HG03439 (cell line): ENCODE results near the gene PSME1.
"Not testable (repeated sequence)": the region's sequence is repeated elsewhere in the genome, so short reads cannot be mapped to it uniquely, and the experiment has no call there.

ENCODE experiments used
- ATAC-seq: cut with Tn5 transposase; IDR thresholded peaks from one replicate; pipeline ENCODE4 v1.9.1; 2021; ENCODE audit warnings: mild to moderate bottlenecking, moderate library complexity; ENCODE audit not compliant: unreplicated experiment

Gene PSME1

DNA sequence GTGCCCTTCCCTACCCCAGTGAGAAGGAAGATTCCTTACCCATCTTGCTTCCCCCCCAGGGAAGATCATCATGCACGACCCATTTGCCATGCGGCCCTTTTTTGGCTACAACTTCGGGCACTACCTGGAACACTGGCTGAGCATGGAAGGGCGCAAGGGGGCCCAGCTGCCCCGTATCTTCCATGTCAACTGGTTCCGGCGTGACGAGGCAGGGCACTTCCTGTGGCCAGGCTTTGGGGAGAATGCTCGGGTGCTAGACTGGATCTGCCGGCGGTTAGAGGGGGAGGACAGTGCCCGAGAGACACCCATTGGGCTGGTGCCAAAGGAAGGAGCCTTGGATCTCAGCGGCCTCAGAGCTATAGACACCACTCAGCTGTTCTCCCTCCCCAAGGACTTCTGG is 32.5 kb upstream of the PSME1 start:
- no peak for ATAC-seq

DNA sequence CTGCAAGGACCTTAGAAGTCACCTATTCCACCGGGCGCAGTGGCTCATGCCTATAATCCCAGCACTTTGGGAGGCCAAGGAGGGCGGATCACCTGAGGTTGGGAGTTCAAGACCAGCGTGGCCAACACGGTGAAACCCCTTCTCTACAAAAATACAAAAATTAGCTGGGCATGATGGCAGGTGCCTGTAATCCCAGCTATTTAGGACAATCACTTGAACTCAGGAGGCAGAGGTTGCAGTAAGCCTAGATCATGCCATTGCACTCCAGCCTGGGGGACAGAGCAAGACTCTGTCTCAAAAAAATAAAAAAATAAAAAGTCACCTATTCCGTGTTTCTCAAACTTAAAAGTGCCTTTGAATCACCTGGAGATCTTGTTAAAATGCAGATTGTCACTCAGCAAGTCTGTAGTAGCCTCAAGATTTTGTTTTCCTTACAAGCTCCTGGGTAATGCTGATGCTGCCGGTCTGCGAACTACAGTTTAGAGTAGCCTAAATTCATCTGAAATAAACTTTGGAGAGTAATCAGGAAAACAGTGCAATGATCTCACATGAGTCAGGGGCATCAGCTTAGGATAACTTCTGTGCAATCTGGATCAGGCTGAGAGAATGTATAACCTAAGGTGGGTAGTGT is 30.3 kb upstream of the PSME1 start:
- ATAC-seq, result not testable (repeated sequence)

DNA sequence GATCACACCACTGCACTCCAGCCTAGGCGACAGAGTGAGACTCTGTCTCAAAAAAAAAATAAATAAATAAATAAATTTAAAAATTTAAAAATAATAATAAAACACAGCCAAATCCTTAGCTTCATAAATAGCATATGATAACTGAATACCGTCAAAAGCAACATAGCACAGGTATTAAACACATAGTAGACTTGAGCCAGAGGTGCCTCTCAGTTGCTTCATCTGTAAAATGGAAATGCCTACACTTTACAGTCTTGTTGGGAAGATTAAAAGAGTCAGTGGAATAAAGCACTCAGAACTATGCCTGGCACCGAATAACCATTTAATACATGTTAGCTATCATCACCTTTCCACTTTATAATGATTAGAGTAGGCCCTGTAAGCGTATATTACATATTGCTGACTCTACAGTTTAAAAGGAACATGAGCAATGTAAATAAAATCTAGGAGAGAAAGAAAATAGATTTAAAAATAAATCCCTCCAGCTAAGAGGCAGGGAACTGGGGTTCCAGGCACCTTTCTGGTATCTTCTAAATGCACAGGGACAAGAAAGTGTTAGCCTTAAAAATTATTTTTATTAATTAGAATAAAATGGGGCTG is 29.2 kb upstream of the PSME1 start:
- ATAC-seq, result no peak

DNA sequence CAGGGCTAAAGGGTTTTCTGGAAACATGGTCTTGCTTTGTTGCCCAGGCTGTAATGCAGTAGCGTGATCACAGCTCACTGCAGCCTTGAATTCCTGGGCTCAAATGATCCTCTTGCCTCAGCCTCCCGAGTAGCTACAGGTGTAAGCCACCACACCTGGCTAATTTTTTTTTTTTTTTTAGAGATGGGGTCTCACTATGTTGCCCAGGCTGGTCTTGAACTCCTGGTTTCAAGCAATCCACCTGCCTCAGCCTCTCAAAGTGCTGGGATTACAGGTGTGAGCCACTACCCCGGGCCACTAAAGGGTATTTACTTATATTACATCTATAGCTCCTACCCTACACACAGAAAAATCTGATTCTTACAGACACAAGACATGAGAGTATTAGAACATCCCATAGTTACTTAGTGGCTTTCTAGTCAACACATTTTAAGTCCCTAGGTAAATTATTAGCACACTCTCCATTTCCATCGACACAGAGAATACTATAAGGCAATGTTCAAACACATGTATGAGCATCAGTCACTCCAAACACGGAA is 27.6 kb upstream of the PSME1 start:
- no peak for ATAC-seq

DNA sequence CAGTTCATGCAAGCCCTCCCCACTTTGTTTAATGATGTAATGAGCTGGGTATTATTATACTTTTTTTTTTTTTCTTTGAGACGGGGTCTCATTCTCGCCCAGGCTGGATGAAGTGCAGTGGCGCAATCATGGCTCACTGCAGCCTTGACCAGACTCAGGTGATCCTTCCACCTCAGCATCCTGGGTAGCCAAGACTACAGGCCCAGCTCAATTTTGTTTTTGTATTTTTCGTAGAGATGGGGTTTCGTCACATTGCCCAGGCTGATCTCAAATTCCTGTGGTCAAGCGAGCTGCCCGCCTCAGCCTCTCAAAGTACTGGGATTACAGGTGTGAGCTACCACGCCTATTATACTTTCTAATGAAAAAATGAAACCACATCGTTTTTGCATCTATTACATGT is 25.9 kb upstream of the PSME1 start:
- ATAC-seq, result no peak

DNA sequence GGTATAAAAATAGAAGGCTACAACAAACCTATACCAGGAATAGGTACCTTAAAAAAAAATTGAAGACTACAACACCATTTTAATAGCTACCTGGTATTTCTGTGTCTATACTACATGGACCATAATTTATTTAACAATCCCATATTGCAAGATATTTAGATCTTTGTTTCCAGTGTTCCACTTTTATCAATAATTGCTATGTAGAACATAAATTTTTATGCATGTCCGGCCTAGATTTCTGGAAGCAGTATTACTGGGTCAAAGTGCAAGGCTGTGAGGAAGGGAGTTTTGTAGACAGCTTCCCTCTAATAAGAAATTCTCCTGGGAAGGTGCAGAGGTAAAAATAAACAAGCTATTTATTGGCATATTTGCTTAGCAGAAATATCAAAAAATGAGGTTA is 25.5 kb upstream of the PSME1 start:
- no peak for ATAC-seq

DNA sequence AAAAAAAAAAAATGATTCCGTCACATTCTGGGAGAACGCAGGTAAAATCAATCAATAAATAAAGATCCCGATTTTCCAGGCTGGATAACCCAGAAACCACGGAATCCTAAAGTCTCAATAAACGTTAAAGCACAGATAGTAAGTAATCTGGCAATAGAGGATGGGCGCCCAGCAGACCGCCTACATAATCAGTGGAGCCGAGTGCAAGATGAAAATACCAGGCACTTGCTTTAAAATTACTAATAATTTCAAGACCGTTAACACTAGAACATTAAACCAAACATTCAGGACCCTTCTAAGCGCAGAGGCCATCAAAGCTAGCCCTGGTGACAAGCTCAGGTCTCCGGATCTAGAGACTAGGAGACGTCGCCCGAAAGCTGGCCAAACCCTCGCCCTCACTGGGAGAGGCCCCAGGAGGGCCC is 22.6 kb upstream of the PSME1 start:
- ATAC-seq, result no peak

DNA sequence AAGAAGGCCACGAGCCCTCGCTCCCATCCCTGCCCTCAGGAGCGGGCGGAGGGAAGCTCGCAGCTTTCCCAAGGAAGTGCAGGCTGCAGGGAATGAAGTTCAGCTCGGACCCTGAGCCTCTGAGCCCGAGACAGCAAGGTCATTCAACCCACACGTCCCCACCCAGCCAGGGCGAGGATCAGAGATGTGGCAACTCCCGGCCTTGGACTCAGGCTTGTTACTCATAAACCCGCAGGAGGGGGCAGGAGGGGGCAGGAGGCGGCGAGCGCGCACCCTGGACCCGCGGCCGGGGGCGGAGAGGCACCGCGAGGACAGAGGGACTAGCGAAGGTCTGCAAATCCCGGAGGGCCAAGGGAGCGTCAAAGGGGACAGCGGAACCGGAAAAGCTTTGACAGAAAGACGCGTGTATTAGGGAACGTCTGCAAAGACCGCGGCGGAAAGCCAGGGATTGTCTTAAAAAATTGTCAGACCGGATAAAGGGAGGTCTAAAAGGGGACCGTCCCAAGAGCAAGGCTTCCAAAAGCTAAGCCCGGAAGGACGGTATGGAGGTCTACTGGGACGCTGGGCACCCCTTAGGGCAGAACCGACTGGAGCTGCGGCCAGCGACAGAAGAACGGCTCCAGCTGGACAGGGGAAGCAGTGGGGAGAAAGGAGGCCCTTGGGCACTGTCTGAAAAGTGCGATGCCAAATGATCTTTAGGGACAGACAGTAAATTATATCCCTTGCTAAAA is 22.0 kb upstream of the PSME1 start:
- ATAC-seq, result peak; percentile 33

DNA sequence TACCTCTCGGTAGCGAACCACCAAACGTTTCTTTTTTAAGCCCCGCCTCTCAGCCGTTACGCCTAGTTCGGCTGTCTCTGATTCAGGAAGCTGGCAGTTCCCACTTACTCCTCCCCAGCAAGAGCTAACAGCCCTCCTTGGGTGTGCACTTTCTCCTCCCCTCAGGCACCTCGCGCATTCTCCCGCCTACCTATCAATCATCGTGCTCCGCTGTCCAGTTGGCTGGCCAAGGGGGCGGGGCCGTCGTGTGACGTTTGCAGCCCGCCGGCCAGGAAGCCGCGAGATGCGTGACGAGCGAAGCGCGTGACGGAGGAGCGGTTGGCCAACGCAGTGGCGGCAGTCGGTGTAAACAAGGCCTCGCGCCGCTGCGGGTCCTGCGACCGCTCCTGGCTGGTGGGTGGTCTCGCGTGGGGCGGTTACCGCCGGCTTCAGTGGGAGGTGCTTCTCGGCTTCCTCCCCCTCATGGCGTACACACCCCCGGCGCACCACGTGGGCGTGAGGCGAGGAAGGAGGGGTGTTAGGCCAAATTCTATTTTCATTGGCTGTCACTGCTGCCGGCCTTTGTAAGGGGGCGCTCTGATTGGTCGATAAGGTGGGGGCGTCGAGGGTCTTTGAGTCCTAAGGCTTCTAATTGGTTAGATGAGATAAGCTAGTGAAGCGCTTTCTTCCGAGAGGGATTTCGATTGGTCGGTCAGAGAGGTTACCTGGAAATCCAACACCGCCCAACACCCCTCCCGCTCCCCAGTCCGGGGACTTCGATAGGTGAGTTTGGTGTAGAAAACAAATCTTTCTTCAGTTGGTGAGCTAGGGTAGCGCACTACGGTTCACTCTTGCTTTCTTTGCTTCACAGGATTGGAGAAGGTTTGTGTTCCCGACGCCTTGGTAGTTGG is 21.2 kb upstream of the PSME1 start, which contains the start of the genes DCAF11 and NRL:
Gene DCAF11 (plus strand): TSS at position 246 of the 890 bp plus-strand sequence. CDS start 818 bp downstream, outside the sequence.
Gene NRL (minus strand): TSS at position 418 of the 890 bp plus-strand sequence. CDS start 32,101 bp downstream, outside the sequence.
- peak; percentile 80 for ATAC-seq

DNA sequence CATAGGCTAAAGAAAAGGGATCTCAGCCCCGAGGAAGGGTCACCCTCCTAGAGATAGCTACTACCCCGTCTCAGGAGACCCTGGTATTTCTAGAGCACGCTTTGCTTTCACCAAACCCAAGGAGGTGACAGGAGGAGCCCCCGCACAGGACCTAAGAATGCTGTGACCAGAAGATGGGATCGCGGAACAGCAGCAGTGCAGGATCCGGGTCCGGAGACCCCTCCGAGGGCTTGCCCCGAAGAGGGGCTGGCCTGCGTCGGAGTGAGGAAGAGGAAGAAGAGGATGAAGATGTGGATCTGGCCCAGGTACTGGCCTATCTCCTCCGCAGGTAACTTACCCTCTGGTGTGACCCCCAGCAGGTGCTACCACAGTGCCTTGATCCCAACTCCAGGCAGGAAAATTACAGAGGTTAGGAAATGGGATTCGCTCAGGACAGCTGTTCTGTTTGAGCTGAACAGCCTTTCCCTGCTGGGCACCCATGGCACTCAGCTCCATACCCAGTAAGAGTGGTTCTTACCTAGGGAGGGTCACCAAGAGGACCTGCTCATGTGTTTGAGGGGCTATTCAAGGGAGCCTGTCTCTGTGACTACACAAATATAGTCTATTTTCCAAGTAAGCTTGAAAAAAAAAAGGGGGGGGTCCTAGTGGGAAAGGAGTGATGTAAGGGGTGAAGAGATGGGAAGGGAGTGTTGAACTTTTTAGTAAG is 20.4 kb upstream of the PSME1 start:
- ATAC-seq, result no peak

DNA sequence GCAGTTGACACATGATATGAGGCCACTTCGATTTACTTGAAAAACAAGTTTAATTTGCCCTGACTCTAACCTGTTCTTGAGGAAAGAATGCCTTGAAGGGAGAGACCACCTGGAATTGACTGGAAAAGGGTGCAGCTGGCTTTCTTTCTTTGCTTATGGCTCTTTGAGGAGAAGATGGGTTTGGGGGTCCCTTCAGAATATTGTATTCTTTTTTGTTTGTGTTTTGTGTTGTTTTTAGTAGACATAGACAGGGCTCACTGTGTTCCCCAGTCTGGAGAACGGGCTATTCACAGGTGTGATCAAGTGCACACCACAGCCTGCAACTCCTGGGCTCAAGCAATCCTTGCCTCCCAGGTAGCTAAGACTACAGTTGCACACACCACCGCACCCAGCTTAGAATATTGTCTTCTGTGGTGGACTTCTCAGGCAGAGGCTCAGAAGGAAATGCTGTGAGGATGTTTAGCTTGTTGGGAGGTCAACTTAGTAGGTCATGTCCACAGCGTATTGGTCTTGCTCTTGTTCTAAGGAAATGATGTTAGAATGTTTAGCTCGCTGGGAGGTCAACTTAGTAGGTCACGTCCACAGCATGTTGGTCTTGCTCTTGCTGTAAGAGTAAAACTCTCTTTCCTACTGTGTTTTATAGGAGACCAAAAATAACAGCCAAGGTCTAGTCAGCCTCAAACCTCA is 19.7 kb upstream of the PSME1 start:
- no peak for ATAC-seq

DNA sequence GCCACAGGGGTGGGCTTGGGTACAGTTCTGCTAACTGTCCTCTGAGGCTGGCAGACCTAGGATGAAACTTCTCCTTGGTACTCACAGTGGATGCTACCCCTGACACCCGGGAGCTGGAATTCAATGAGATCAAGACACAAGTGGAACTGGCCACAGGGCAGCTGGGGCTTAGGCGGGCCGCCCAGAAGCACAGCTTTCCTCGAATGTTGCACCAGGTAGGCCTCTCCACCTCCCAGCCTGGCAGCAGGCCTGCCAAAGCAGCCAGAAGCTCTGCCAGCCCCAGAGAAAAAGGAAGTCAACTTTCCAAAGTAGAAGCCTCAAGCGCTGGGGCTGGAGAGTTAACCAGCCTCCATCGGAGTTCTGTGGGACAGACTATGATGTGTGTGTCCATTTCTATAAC is 18.8 kb upstream of the PSME1 start:
- no peak for ATAC-seq

DNA sequence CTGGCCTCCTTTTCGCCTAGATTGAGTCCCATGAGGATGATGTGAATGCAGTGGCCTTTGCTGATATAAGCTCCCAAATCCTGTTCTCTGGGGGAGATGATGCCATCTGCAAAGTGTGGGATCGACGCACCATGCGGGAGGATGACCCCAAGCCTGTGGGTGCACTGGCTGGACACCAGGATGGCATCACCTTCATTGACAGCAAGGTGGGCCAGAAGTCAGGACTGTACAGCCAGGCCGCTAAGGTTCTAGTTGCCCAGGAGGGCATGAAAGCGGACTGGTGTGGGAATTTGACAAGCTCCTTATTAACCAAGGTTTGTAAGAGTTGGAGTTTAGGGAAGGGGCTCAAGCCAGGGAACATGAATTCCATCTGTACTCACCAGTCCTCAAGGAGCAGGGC is 16.3 kb upstream of the PSME1 start:
- ATAC-seq, result no peak

DNA sequence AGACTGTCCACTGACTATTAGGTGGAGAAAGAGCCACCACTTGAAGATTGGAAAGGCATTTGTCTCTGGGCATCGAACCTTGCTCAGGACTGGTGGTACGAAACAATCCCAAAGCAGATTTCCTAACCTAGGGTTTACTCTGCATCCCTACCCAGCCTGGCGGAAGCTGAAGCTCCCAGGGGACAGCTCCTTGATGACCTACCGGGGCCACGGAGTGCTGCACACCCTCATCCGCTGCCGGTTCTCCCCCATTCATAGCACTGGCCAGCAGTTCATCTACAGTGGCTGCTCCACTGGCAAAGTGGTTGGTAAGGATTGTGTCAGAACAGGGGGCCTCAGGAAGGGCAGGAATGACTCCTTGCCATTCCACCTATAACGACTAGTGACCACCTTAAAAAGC is 14.8 kb upstream of the PSME1 start:
- ATAC-seq, result no peak

DNA sequence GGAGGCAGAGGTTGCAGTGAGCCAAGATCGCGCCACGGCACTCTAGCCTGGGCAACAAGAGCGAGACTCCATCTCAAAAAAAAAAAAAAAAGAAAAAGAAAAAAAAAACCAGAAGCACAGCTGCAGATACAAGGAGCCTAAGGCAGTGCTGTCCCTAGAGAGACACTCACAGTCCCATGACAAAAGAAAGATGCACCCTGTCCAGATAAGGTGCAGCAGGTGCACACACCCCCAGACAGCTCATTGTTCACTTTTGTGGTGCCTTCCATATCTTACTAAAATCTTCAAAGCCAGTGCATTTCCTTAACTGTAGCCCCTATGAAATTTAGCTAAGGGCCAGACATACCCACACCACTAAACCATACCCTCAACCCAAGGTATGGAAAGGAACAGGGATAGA is 13.6 kb upstream of the PSME1 start:
- ATAC-seq, result no peak

DNA sequence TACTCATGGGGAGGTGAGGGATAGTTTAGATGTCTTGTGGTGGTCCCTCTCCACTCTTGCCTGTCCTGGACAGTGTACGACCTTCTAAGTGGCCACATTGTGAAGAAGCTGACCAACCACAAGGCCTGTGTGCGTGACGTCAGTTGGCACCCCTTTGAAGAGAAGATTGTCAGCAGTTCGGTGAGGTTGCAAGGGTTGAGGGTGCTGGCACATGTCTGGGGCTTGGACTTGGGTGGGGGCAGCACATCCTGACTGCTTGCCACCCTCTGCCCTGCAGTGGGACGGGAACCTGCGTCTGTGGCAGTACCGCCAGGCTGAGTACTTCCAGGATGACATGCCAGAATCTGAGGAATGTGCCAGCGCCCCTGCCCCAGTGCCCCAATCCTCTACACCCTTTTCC is 13.1 kb upstream of the PSME1 start:
- ATAC-seq, result no peak

DNA sequence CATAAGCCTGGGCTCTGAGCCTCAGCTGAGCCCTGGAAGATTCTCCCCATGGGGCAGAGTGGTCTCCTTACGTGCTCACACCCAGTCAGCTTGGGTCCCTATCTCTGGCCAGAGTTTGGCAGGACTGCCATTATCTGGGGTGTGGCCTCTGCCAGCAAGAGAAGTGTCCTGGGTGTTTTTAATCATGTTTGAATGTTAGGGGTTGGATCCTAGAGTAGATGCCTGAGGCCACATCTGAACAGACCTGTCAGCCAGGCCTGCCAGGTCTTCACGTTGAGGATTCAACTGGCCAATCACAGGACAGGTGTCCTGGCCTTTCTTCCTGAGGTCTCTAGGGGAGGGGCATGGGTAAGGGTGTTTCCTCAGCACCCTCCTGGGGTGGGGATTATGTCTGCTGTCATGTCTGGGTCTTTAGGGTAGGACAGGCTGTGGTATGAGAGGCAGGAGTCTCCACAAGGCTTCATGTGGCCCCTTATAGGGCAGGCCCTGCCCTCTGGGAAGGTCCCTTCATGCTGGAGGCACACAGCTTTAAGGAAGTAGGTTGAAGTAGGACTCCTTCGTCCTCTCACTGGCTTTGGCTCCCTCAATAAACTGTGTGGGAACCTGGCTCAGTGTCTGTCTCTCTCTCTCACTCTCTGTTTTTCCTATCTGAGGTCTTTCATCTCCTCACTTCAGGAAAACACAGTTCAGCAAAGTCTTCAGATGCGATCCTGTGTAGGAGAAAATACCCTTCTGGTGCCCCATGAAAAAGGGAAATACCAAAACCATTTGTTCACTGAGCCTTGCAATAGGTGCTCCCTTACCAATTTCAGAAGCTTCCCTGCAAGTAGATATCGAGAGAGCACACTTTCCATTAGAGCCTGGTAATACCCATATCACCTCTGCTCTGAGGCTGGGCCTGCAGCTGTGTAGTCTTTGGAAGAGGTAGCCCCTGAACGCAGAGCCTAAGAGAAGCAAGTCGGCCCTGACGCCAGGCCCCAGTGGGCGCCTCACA is 12.3 kb upstream of the PSME1 start:
- no peak for ATAC-seq

DNA sequence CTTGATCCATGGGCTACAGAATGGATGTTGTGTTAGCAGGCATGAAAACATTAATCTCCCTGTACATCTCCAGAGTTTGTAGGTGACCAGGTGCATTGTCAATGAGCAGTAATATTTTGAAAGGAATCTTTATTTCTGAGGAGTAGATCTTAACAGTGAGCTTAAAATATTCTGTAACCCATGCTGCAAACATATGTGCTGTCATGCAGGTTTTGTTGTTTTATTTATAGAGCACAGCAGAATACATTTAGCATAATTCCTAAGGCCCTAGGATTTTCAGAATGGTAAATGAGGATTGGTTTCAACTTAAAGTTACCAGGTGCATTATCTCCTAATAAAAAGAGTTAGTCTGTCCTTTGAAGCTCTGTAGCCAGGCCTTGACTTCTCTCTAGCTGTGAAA is 9.1 kb upstream of the PSME1 start:
- no peak for ATAC-seq
